T-helper 2 cell treated with Interferon-gamma antibody and Interleukin-4, amounts not matched to agents 5 μg/mL and 100 μg/mL, for 36 hours (primary cell): ENCODE results near the gene CFTR.
"Not testable (repeated sequence)": the region's sequence is repeated elsewhere in the genome, so short reads cannot be mapped to it uniquely, and the experiment has no call there.

Experiments
- DNase-seq: peaks from one replicate; pipeline ENCODE4 v3.0.0; 2021; ENCODE audit warnings: low spot score
- H3K27ac Mint-ChIP-seq: one replicate; pipeline ENCODE4 v1.8.0; 2021; ENCODE audit warnings: mild to moderate bottlenecking, mixed read lengths
- H3K27me3 Mint-ChIP-seq: one replicate; pipeline ENCODE4 v1.8.0; 2021; ENCODE audit warnings: low read depth, mixed read lengths
- H3K36me3 Mint-ChIP-seq: one replicate; pipeline ENCODE4 v1.8.0; 2021; ENCODE audit warnings: low read depth, mixed read lengths
- H3K4me1 Mint-ChIP-seq: one replicate; pipeline ENCODE4 v1.8.0; 2021; ENCODE audit warnings: low read depth, mixed read lengths
- H3K4me3 Mint-ChIP-seq: one replicate; pipeline ENCODE4 v1.8.0; 2022; ENCODE audit warnings: mild to moderate bottlenecking, moderate library complexity, mixed read lengths
- H3K9me3 Mint-ChIP-seq: one replicate; pipeline ENCODE4 v1.8.0; 2021; ENCODE audit warnings: mixed read lengths

The CFTR gene

DNA sequence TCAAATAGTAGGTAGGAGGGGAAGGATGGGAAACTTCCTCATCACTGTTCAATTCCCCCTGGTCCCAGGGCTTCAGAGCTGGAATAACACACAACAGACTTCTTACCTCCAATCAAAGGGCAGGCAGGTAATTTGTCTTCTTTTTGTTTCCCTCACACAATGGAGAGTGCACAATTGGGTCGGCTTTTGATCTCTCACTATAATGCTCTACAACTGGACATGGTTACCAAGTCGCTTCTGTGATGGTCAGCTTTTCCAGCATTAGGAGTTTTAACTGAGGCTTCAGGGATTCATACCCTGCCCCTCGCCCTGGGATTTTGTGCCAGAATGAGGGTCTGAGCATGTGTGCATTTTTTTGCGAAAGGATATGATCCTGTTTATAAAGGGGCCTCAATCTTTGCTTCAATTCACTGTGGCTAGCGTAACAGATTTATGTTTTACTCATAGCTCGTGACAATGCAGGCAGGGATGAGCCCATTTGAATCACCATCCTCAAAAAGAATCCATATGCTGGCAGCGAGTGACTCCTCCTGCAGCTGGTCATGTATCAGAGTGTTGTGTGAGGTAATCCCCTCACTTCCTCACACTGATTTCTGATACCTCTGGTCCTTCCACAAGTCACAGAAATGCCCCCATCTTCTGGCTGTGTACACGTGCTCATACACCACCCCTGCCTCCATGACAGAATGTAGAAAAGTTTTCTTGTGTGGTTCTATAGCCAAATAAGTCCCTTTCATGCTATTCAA, 203.8 kb downstream of the CFTR start:
- H3K27ac Mint-ChIP-seq: no peak overlapping the region
- H3K27me3 Mint-ChIP-seq: no peaks in the 10 kb centered on the region
- H3K9me3 Mint-ChIP-seq: no peaks in the 10 kb centered on the region
- H3K4me3 Mint-ChIP-seq: no peak overlapping the region
- H3K4me1 Mint-ChIP-seq: no peaks in the 10 kb centered on the region
- no peak for DNase-seq
- no peaks in the 10 kb centered on the region for H3K36me3 Mint-ChIP-seq

DNA sequence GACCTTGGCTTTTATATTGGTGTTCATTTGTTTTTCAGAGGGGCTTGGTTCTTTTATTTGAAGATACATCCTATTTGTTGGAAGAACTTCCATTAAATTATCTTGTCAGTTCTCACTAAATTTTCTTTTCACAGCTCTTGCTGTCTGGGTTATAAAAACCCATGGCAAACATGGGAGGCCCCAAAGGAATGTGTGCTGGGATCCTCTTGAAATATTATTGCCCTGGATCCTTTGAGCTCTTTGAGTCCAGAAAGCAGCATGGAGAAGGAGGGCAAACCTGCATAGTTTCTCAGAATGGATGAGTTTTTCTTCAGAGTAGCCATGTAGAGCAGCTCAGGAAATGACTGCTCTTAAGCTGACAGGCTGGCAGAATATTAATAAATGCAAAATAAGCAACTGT, 206.0 kb downstream of the CFTR start:
- H3K4me1 Mint-ChIP-seq: no peaks in the 10 kb centered on the region
- H3K9me3 Mint-ChIP-seq: no peaks in the 10 kb centered on the region
- no peaks in the 10 kb centered on the region for H3K36me3 Mint-ChIP-seq
- no peak for DNase-seq
- H3K4me3 Mint-ChIP-seq: no peak overlapping the region
- no peaks in the 10 kb centered on the region for H3K27me3 Mint-ChIP-seq
- no peak overlapping the region for H3K27ac Mint-ChIP-seq

DNA sequence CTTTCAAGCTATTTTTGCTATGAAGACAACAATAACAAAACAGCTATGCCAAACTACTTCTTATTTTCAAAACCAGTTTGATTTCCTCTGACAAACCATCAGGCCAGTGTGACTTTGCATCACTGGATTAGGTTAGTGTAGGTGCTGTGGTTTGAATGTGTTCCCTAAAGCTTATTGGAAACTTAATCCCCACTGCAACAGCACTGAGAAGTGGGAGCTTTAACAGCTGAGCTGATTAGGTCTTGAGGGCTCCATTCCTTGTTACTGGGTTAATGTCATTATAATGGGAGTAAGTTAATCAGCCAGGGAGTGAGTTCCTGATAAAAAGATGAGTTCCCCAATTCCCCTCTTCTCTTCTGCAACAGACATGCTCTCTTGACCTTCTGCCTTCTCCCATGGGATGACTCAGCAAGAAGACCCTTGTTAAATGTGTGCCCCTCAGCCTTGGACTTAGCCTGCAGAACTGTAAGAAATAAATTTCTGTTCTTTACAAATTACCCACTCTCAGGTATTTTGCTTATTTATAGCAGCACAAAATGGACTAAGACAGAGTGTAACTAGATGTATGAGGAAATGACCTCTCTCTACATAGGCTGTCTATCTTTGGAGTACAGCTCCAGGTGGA, 206.6 kb downstream of the CFTR start:
- no peak overlapping the region for H3K27ac Mint-ChIP-seq
- no peak for DNase-seq
- no peaks in the 10 kb centered on the region for H3K27me3 Mint-ChIP-seq
- no peak overlapping the region for H3K4me3 Mint-ChIP-seq
- no peaks in the 10 kb centered on the region for H3K9me3 Mint-ChIP-seq
- no peaks in the 10 kb centered on the region for H3K36me3 Mint-ChIP-seq
- H3K4me1 Mint-ChIP-seq: no peaks in the 10 kb centered on the region

DNA sequence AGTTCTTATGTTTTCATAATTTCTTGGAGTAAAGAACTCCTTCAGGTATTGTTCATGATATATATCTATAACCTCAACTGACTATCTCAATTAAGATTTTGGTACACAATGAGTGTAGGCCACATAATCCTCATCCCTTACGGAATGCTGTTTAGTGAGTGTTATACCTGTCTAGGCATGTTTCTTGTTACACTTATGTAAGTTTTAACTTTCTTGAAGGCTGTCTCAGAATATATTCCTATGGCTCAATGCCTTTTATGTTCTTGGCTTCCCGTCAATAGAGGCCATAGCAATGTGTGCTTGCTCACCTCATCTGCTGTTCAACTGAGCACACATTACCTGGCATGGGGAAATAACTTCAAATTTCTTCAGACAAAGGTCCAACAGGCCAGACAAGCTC, 208.3 kb downstream of the CFTR start:
- H3K4me1 Mint-ChIP-seq: no peaks in the 10 kb centered on the region
- H3K27me3 Mint-ChIP-seq: no peaks in the 10 kb centered on the region
- no peak overlapping the region for H3K4me3 Mint-ChIP-seq
- H3K36me3 Mint-ChIP-seq: no peaks in the 10 kb centered on the region
- DNase-seq: no peak
- H3K27ac Mint-ChIP-seq: no peak overlapping the region
- no peaks in the 10 kb centered on the region for H3K9me3 Mint-ChIP-seq

DNA sequence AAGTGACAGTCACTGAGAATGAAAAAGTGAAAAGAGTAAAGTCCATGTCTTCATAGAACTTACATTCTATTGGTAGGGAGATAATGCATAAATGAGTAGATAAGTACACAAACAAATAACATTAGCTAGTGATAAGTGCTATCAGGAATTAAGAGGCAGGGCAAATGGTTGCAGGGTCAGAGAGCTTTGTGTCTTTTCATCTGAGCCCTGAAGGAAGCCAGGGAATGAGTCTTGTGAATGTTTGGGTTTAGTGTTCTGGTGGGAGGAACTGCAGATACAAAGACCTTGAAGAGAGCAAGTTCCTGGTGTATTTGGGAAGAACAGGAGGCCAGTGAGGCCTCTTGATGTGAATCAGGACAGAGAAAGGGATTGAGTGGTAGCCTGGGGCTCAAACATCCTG, 209.6 kb downstream of the CFTR start:
- Mint-ChIP-seq H3K27me3 (no peaks in the 10 kb centered on the region), H3K4me3 (no peak overlapping the region), H3K27ac (no peak overlapping the region), H3K4me1 (no peaks in the 10 kb centered on the region), H3K36me3 (no peaks in the 10 kb centered on the region), H3K9me3 (no peaks in the 10 kb centered on the region)
- DNase-seq: no peak

DNA sequence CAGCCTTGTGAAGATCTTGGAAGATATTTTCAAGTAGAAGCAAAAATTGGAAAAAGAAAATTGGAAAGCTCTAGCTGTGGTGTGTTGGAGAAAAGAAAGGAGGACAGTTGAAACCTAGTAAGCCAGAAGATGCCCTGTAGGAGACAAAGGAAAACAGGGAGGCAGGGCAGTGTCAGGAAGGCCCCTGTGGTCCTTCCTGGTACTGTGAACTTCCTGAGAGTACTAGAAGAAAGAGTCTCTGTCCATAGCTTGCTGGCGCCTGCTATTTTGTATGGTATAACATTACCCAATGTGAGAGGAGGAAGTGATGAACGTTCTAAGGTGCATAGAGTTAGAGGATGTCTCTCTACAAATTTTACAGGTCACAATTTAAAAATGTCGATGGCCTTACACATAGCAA, 210.3 kb downstream of the CFTR start:
- DNase-seq: no peak
- H3K27me3 Mint-ChIP-seq: no peaks in the 10 kb centered on the region
- H3K36me3 Mint-ChIP-seq: no peaks in the 10 kb centered on the region
- no peak overlapping the region for H3K4me3 Mint-ChIP-seq
- no peaks in the 10 kb centered on the region for H3K4me1 Mint-ChIP-seq
- no peak overlapping the region for H3K27ac Mint-ChIP-seq
- H3K9me3 Mint-ChIP-seq: no peaks in the 10 kb centered on the region

DNA sequence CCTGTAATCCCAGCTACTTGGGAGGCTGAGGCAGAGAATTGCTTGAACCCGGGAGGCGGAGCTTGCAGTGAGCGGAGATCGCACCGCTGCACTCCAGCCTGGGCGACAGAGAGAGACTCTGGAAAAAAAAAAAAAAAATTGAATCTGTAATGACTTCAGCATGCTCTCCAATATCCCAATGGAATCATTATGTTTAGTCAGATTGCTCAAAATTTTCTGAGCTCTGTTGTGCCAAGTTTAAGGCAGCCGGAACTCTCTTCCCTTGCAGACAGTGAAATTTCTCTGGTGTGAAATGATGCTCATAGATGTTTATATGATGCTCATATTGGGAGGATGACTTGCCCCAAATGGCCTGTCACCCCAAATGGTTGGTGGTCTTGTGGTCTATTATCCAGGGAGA, 212.5 kb downstream of the CFTR start:
- Mint-ChIP-seq H3K4me3 (no peak overlapping the region), H3K9me3 (no peaks in the 10 kb centered on the region)

DNA sequence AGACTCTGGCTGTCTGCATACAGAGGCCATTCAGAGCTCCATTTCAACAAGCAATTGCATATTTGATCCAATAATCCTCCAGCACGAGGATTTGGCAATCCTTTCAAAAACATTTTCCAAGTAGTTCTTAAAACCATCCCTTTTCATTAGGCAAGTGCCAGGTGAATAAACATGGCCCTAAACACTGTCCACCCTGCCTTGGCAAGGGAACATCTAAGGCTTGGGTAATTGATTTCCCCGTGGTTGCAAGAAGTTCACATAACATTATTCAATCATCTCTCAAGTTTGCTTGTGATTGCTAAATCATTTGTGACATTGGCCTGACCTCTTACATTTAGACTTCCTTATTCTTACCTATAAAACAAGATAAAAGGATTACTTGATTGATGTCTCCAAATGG, 218.2 kb downstream of the CFTR start:
- Mint-ChIP-seq H3K9me3 (no peaks in the 10 kb centered on the region), H3K27me3 (peaks cover 2% of the 10 kb centered on the region), H3K4me1 (no peaks in the 10 kb centered on the region), H3K36me3 (no peaks in the 10 kb centered on the region), H3K4me3 (no peak overlapping the region), H3K27ac (no peak overlapping the region)
- no peak for DNase-seq

More for the DNA sequence above, 212.5 kb downstream of the CFTR start:
- no peaks in the 10 kb centered on the region for H3K27me3 Mint-ChIP-seq
- no peaks in the 10 kb centered on the region for H3K36me3 Mint-ChIP-seq
- DNase-seq: no peak
- H3K4me1 Mint-ChIP-seq: no peaks in the 10 kb centered on the region
- H3K27ac Mint-ChIP-seq: no peak overlapping the region

DNA sequence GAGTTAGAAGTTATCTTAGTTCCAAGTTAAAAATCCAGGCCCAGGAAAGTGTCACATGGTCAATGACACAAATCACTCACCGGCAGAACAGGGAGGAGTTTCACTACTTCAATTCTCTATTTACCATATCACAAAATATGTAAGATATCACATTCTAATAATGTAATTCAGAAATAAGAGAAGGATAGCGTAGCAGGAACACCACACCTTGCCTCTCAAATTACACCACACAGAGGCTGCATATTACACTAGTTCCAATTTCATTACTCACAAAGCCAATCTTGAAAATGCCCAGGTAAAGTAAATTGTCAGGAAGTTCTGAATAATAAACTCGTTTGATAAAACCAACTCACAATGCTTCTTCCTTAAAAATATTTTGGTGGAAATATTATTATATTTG, 224.2 kb downstream of the CFTR start:
- Mint-ChIP-seq H3K36me3 (no peaks in the 10 kb centered on the region), H3K9me3 (no peaks in the 10 kb centered on the region), H3K4me1 (no peaks in the 10 kb centered on the region), H3K4me3 (no peak overlapping the region), H3K27ac (no peak overlapping the region), H3K27me3 (peaks cover 4% of the 10 kb centered on the region)
- no peak for DNase-seq

DNA sequence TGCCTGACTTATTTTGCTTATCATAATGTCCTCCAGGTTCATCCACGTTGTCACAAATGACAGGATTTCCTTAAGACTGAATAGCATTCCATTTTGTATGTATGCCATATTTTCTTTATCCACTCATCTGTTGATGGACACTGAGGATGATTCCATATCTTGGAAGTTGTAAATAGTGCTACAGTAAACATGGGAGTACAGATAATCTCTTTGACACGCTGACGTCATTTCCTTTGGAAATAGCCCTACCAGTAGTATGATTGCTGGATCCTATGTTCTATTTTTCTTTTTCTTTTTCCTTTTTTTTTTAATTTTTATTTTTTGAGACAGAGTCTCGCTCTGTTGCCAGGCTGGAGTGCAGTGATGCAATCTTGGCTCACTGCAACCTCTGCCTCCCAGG, 225.8 kb downstream of the CFTR start:
- DNase-seq: no peak
- Mint-ChIP-seq H3K36me3 (no peaks in the 10 kb centered on the region), H3K27me3 (peaks cover 4% of the 10 kb centered on the region), H3K27ac (no peak overlapping the region), H3K4me1 (peaks cover 6% of the 10 kb centered on the region), H3K9me3 (no peaks in the 10 kb centered on the region), H3K4me3 (no peak overlapping the region)

DNA sequence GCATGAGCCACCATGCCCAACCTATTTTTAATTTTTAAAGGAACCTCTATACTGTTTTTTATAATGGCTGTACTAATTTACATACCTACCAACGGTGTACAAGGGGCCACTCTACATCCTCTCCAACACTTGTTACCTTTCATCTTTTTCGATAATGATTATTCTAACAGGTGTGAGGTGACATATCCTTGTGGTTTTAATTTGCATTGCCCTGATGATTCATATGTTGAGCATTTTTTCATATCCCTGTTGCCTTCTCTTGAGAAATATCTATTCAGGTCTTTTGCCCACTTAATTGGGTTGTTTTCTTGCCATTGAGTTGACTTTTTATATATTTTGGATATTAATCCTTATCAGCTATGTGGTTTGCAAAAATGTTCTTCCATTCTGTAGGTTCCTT, 226.4 kb downstream of the CFTR start:
- H3K4me3 Mint-ChIP-seq: no peak overlapping the region
- peaks cover 6% of the 10 kb centered on the region for H3K4me1 Mint-ChIP-seq
- no peak overlapping the region for H3K27ac Mint-ChIP-seq
- peaks cover 2% of the 10 kb centered on the region for H3K27me3 Mint-ChIP-seq
- no peaks in the 10 kb centered on the region for H3K9me3 Mint-ChIP-seq
- DNase-seq: no peak
- no peaks in the 10 kb centered on the region for H3K36me3 Mint-ChIP-seq

DNA sequence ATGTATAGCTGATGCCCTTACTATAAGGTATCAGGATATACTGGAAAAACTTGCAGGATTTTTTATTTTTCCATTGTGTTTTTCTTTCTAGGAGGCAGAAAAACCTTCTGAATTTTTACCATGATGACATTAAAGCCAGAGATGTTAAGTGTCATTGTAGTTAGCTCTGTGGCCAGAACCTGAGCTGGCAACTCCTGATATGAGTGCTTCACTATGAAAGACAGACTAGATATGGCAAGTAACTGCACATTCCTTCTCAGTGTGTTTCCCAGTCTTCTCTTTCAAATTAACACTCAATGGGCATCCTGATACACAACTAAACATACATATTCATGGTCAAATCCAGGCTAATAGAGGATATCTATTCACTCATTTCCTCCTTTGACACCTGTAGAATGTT, 227.3 kb downstream of the CFTR start:
- no peak for DNase-seq
- H3K9me3 Mint-ChIP-seq: no peaks in the 10 kb centered on the region

DNA sequence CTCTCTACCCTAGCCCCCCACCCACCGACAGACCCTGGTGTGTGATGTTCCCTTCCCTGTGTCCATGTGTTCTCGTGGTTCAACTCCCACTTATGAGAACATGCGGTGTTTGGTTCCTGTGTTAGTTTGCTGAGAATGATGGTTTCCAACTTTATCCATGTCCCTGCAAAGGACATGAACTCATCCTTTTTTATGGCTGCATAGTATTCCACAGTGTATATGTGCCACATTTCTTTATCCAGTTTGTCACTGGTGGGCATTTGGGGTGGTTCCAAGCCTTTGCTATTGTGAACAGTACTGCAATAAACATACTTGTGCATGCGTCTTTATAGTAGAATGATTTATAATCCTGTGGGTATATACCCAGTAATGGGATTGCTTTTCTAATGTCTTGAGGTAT, 228.3 kb downstream of the CFTR start:
- H3K4me1 Mint-ChIP-seq: peaks cover 10% of the 10 kb centered on the region
- DNase-seq, H3K9me3 Mint-ChIP-seq, H3K4me3 Mint-ChIP-seq, H3K27ac Mint-ChIP-seq, H3K27me3 Mint-ChIP-seq, H3K36me3 Mint-ChIP-seq: not testable (repeated sequence)

More for the DNA sequence above, 227.3 kb downstream of the CFTR start:
- Mint-ChIP-seq H3K4me1 (peaks cover 10% of the 10 kb centered on the region), H3K4me3 (no peak overlapping the region), H3K36me3 (no peaks in the 10 kb centered on the region), H3K27me3 (peaks cover 2% of the 10 kb centered on the region), H3K27ac (no peak overlapping the region)

DNA sequence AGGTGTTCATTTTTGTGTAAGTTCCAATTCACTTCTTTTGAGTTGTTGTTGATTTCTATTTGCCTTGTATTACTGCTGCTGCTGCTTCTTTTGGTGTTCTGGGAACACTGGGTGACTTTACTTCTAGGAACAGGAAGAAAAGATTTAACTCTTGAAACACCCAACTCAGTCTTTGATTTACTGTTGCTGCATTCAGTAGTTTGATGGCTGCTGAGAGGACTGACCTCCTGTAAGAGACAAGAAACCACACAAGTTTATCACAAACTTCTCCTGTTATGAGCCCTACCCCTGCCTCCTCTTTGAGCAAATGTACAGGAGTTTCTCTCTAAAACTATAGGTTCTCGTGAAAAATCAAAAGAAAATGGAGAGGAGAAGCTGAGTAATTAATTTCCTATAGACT, 231.7 kb downstream of the CFTR start:
- H3K9me3 Mint-ChIP-seq: no peaks in the 10 kb centered on the region
- peaks cover 10% of the 10 kb centered on the region for H3K4me1 Mint-ChIP-seq
- peaks cover 2% of the 10 kb centered on the region for H3K27me3 Mint-ChIP-seq
- no peak overlapping the region for H3K4me3 Mint-ChIP-seq
- no peak for DNase-seq
- H3K36me3 Mint-ChIP-seq: no peaks in the 10 kb centered on the region
- H3K27ac Mint-ChIP-seq: no peak overlapping the region
